ENCODE data around the gene PTPRR.

Gene PTPRR

GRCh38 chr12:70920251-70920851, at the start of gene PTPRR:
Gene PTPRR (minus strand): TSS chr12:70920738. CDS start chr12:70920390, 348 bp downstream.
- TF ChIP-seq CTCF (IDR thresholded peaks at IDR 0.05; ENCODE audit: control insufficient read depth, insufficient read depth, low read depth, low read length, missing control alignments) = no peak
- DNase-seq (ENCODE audit: low read depth) = no peak
- no peak within 1 kb of the TSS for H3K4me3 ChIP-seq (ENCODE audit: control insufficient read depth, low read depth, low read length)

GRCh38 chr12:70966996-70967790, 46.7 kb upstream of the PTPRR start:
- TF ChIP-seq CTCF (IDR thresholded peaks at IDR 0.05; ENCODE audit: control insufficient read depth, insufficient read depth, low read depth, low read length, missing control alignments) = no peak

GRCh38 chr12:70966046-70966445, 45.5 kb upstream of the PTPRR start:
- DNase-seq (ENCODE audit: low read depth) = no peak
- no peak overlapping the region for H3K4me3 ChIP-seq (ENCODE audit: control insufficient read depth, low read depth, low read length)
- no peak for TF ChIP-seq CTCF (IDR thresholded peaks at IDR 0.05; ENCODE audit: control insufficient read depth, insufficient read depth, low read depth, low read length, missing control alignments)

More at GRCh38 chr12:70966996-70967790, 46.7 kb upstream of the PTPRR start:
- DNase-seq (ENCODE audit: low read depth) = no peak
- no peak overlapping the region for H3K4me3 ChIP-seq (ENCODE audit: control insufficient read depth, low read depth, low read length)

GRCh38 chr12:70964867-70965510, 44.5 kb upstream of the PTPRR start:
- no peak for DNase-seq (ENCODE audit: low read depth)
- TF ChIP-seq CTCF (IDR thresholded peaks at IDR 0.05; ENCODE audit: control insufficient read depth, insufficient read depth, low read depth, low read length, missing control alignments) = no peak
- H3K4me3 ChIP-seq (ENCODE audit: control insufficient read depth, low read depth, low read length) = no peak overlapping the region

GRCh38 chr12:70963081-70963660, 42.6 kb upstream of the PTPRR start:
- DNase-seq (ENCODE audit: low read depth) = no peak
- no peak for TF ChIP-seq CTCF (IDR thresholded peaks at IDR 0.05; ENCODE audit: control insufficient read depth, insufficient read depth, low read depth, low read length, missing control alignments)
- H3K4me3 ChIP-seq (ENCODE audit: control insufficient read depth, low read depth, low read length) = no peak overlapping the region

- no peak overlapping the region for H3K4me3 ChIP-seq (ENCODE audit: control insufficient read depth, low read depth, low read length)
- DNase-seq (ENCODE audit: low read depth) = no peak
- no peak for TF ChIP-seq CTCF (IDR thresholded peaks at IDR 0.05; ENCODE audit: control insufficient read depth, insufficient read depth, low read depth, low read length, missing control alignments)
Measured at GRCh38 chr12:70962226-70962794, 41.8 kb upstream of the PTPRR start.

Data from AG09309 (cell line).